ENCODE results near the gene CREB3L2.

Gene CREB3L2

DNA sequence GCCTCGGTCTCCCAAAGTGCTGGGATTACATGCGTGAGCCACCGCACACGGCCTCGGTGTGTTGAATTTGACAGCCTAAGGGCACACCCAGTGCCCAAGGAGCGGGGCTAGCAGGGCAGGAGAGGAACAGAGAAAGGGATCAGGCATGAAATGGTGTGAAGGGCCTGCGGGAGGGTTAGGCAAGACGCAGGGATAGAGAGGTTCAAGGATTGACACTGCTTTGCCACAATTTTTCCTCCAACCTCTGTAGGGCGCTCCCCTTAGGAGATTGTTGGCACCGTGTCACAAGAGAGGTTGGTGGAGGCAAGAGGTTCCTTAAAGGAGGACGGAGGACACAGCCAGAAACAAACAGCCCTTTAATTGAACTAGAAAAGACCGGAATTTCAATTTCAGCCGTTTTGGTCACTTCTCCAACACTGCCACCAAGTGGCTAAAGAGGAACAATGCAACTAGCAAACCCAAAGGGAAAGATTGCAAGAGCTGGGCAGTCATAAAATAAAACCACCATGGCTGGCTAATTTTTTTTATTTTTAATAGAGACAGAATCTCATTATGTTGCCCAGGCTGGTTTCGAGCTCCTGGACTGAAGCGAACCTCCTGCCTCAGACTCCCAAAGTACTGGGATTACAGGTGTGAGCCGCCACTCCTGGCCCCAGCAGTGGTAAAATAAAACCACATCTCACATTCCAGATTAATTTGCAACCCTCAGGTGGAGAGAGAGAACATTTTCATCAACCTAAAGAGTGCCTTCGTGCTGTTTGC lies 6.9 kb upstream of the CREB3L2 start:
- peak; percentile 14 for DNase-seq

DNA sequence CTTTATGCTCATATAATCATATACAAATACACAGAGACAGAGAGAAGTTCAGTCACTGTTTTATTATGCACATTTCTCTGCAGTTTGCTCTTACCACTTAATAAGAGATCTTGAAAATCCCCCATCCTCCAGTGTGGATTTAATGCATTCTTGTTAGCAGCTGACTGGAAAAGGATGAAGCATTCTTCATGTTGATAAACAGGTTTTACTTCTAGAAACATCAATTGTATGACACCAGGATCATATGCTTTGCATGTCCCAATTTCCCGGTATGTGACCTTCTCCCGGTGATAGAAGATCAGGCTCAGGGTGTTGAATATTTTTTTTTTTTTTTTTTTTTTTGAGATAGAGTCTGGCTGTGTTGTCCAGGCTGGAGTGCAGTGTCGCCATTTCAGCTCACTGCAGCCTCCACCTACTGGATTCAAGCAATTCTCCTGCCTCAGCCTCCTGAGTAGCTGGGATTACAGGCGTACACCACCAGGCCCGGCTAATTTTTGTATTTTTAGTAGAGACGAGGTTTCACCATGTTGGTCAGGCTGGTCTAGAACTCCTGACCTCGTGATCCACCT lies 6.2 kb upstream of the CREB3L2 start:
- DNase-seq = no peak

DNA sequence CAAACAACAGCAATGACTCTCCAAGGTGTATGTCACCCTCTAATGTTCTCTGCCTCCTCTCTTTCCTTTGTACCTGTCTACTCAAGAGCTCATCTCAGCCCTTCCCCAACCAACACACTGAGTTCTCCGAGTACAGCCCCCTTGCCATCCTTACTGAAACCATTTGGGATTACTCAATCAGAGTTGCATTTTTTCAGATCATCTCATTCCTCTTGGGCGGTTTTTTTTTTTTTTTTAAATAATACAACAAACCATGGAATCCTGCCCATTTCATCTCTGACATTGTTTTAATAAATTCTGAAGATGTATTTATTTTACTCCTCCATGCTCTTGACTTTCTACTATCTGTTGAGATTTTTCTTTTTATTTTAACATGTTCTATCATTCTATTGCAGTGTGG lies 4.2 kb upstream of the CREB3L2 start:
- DNase-seq = no peak

DNA sequence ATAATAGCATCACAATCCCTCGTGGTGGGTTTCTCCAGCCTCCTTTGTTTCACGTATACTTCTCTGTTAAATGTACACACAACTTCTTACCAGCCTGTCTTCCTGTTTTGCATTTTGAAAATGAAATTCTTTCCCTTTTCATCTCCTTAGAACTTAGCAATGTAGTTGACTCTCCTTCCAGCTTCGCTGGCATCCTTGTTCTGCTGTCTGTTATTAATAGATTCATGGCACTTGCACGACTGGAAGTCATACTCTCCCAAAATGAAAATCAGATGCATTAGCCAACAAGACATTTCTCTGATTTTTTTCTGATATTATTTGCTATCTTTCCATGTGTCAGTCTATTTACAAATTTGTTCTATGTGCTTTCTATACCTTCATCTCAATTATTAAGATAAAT lies 3.0 kb upstream of the CREB3L2 start:
- no peak for DNase-seq

DNA sequence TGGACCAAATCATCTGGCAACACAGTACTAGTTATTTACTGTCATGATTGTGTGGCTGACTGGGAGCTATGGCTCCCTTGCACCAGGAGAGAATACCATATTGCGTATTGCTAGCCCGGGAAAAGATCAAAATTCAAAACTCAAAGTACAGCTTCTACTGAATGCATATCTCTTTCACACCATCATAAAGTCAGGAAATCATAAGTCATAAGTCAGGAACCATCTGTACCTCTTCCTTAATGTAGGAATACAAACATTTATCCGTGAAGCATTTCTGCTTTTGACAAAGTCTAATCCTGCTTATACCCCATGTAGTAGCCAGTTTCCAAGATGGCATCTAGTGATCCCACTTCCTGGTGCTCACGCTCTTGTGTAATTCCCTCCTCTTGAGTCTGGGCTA lies 2.2 kb upstream of the CREB3L2 start:
- DNase-seq = no peak

DNA sequence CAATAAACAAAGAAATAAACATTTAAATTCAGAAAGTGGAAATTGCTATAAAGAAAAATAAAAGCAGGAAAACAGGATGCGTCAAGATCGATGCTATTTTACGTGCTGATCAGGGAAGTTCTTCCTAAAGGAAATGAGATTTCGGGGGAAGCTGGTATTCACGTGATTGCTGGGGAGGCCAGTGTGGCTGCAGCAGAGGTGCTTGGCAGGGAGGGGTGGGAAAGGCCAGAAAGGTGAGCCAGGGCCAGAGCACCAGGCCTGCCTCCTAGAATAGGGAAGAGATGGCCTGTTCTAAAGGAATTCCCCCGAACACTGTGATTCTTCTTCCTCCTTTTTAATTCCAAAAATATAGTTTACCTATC lies 923 bp upstream of the CREB3L2 start:
- no peak for DNase-seq

DNA sequence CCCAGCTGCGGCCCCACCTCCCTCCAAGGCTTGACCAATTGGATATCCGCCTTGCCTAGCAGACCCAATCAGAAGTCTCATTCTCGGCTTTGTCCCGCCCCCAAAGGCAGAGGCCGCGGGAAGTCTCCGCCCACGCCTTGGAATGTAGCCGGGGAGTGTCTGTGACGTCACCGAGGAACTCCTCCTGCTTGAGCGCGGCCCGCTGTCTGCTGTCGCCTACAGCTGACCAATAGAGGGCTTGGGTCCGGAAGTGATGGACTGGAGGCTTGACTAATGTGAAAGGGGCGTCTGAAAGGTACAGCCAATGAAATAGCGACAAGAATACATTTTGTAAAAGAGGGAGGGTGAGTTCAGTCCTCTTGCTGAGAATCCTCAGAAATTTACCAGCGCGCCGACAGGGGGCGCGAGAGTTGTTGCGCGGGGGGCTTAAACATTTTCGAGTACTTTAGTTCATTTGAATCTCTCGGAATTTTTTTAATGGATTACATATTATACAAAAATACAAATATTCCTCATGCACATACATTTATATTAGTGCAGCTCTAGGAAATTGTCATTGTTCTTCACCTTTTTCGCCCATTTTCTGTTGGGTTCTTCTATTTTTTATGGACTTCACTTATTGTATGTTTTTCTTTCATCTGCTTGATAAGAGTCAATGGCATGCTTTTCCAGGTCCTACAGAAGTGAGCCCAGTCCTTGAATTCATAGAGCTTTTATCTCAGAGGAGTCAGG lies 376 bp upstream of the CREB3L2 start:
- peak; percentile 96 for DNase-seq

DNA sequence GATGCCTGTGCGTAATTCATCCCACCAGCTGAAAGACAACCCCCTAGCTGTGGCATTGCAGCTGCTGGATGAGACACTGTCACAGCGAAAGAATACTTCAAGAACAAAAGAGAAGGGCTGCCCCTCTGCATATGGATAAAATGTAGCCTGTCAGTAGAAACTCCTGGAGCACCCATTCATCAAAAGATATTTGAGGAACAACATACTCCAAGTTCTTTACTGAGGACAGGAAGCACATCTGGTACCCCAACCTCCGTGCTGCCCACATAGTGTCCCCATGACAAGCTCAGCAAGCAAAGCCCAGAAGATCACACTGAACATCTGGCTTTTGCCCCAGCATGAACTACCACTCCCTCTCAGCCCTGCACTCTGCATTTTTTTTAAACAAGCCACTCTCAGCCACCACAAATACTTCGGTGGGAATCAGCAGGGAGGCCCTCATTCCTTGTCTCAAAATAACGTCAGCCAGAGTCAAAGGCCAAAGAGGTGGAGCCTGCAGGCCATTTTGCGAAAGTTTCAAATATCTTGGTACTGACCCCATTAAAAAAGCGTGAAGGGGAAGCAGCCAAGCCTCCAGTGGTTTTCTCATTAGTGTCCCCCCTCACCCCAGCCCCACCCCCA lies 1.7 kb downstream of the CREB3L2 start:
- DNase-seq = no peak

DNA sequence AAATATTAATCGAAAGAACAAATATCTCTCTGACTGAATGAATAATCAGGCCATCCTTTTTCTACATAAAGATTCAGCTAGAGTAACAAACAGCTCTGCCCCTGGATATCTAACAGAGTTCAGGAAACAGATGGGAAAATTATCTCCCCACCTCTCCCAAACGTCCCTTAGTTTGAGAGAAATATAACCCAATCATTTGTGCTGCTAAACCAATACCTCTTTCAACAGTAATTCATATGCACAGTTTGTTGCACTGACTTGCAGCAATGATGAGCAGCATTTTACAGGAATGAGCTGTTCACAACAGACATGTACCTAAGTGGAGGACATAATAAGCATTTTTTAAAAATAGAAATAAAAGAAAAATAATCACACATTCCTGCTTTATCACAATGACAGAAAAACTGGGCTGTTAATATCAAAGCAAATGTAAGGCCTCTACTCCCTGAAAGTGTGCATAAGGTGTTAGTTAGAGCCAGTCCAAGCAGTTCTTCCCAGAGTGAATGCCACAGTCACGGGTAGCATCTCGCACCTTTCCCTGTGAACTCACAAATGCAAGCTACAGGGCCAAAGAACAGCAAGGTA lies 2.3 kb downstream of the CREB3L2 start:
- DNase-seq = no peak

DNA sequence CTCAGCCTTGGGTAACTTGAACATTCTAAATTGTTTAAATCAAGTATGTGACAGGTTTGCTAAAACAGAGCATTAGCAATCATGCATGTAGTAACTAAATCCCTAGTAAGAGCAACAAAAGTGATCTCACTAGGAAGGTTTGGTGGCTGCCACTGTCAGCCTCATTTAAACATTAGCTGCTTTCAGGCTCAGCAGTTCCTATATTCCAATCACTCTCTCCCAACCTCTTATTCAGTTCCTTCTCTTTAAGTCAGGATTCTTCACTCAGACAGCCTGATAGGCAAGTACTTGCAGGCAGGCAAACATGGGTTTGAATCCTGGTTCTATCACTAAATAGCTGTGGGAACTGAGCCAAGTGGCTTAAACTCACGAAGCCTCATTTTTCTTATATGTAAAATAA lies 3.6 kb downstream of the CREB3L2 start:
- no peak for DNase-seq

DNA sequence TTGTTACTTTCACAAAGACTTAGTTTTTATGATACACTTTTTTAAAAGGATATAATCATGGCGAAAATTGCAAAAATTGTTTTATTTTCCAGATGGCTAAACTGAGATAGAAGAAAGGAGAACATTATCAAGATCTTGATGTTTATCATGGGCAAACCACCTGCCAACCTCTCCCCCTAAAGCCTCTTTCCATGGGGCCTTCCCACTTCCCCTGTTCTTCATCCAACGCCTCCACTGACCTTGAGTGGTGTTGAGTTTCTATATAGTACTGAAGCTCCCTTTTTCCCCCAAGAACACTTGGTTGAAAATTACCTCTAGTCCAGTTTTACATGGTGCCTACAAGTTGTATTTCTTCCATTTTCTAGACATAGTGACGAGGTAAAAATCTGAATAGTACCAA lies 5.0 kb downstream of the CREB3L2 start:
- DNase-seq = no peak

DNA sequence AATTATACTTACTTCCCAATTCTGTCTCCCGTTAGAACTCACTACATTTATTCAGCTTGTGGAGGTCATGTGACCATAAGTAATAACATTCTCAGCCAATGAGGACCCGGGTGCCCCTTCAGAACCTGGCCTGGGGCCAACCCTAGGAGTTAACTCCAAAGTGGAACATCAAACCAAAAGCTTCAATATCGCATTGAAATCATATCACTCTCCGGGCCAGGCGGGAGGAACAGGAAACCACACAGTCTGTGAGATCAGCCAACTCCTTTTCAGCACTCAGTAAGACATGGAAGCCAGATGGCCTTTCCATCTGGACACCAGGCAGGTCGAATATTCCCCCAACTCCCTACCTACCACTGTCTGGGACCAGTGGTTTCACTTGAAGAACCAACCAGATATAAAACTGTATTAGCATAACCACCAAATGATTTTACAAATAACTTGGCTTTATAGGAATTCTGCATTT lies 5.5 kb downstream of the CREB3L2 start:
- DNase-seq = no peak

DNA sequence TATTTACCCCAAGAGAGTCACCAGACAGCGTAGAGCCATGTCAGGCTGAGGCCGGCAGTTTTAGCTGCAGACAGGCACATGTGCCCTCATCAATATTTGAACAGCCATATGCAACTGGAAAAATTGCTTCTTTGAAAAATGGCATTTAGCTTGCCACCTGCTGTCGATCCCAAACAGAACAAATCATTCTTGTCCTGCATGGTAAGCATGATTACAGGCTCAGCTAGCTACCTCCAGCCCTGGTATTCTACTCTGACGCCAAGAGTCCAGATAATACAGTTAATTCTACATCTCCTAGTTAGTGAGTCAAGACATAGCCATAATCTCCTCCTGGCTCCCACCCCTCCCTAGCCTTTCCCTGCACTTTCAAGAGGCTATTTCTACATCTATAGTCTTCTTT lies 7.7 kb downstream of the CREB3L2 start:
- no peak for DNase-seq

DNA sequence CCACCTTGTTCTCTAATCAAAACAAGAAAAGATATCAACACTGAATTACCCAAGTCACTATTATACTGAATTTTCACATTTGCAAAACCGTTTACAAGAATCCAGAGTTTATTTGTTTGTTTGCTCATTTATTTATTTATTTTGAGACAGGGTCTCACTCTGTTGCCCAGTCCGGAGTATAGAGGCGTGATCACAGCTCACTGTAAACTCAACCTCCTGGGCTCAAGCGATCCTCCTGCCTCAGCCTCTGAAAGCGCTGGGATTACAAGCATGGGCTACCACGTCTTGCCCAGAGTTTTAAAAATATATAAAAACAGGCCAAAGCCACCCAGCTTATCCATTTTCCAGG lies 8.5 kb downstream of the CREB3L2 start:
- no peak for DNase-seq

DNA sequence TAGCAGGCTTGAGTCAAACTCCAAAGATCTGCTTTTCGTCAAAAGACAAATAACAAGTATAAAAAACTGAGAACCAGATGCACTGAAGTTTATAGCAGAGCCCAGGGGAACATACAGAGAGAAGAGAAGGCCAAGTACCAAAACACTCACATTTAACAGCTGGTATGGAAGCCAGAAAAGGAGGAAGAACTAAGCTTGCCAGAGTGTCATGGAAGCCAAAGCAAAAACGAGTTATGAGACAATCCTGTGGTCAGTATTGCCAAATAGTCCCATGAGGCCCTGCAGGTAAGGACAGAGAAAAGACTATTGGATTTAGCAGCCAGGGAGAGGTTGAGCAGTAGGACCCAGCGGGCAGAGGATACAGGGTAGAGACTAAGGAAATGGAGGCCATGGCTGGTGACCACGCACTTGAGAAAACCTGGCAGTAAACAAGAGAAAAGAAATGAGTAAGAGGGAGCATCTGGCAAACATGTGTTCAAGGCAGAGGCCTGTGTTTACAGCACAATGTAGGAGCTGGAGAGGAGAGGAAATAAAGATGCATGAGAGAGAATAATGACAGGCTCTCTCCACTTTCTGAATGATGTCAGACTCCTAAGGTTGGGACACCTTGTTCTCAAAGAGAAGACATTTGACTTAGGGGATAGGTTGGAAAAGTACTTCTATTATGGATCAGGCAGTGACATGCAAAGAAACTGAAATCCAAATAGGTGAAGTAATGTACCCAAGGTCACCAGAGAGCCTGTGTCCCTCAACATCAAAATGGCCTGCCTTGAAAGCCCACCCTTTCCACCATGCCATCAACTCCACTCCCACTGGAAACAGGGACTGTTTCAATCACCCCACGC lies 9.1 kb downstream of the CREB3L2 start:
- no peak for DNase-seq

DNA sequence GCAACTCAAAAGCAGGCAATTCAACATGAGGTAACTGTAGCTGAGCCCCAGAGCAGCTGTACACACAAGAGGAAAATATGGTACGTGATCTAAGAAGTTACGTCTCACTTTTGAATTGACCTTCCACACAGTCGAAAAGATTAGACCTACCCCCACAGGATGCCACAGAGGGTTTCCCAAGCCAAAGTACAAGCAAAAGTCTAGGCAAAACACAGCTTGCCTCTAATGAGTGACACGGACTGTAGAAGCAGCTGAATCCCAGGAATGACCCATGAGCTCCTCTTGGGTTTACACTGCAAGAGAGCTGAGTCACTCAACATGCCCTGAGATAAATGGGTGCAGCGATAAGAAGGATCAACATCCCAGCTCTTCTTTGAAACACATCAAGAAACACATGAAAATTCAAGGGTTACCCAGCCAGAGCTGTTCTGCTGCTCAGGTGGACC lies 9.8 kb downstream of the CREB3L2 start:
- DNase-seq = no peak

DNA sequence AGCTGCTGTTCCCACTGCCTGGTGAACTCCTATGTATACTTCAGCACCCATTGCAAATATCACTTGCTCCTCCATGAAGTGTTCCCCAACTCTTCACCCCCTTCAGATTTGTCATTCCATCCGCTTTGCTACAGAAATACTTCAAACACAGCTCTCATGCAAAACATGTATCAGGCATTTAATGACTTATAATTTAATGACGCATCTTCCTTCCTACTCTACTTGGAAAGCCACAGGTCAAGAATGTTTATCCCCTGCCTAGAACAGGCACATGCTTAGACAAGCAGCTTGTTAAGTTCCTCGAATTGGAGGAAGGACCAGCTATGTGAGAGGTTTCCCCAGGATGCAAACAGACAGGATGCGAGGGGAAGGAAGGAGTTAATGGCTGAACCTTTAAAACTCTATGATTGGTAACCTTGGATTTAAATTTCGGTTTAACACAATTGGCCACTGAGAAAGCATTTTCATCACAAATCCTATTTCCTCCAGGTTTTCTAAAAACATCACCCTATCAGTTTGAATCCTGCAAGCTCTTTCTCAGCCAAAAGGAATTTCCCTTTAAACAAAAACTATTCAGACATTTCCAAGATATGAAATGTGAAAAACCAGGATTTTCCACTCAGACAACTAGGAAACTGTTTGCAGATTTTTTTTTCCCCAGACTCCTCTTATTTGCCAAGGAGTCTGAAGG lies 11.5 kb downstream of the CREB3L2 start:
- no peak for DNase-seq

DNA sequence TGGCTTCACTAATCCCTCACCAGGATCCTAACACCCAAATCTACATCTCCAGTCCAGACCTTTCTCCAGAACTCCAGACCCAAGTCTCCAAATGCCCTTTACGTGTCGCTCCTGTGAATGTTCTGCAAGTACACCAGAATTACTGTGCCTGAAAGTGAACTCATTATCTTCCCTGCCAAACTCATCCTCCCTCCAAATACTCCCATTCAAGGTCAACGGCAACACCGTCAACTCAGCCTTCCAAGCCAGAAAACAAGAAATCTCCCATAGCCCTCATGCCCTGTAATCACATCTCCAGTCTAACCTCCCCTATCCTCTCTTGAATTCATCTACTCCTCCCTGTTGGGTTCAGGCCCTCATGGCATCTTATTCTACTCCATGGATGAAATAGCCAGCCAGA lies 12.3 kb downstream of the CREB3L2 start:
- no peak for DNase-seq

DNA sequence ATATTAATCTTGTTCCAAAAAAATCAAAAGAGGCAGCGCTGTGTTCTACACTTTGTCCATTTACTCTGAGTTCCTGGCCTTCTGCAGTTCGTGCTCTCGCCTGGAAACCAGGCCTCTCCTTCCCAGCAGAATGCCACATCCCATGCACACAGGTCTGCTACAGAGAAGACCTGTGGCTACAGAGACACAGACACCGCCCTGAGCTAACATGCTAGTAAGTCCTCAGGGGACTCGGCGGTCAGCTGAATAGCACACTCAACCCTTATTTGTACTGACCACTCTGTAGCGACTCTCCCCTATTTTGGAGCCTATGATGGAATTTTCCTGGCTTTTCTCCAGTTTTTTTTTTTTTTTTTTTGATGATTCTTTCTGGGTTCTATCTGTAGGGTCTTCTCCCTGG lies 12.8 kb downstream of the CREB3L2 start:
- no peak for DNase-seq

DNA sequence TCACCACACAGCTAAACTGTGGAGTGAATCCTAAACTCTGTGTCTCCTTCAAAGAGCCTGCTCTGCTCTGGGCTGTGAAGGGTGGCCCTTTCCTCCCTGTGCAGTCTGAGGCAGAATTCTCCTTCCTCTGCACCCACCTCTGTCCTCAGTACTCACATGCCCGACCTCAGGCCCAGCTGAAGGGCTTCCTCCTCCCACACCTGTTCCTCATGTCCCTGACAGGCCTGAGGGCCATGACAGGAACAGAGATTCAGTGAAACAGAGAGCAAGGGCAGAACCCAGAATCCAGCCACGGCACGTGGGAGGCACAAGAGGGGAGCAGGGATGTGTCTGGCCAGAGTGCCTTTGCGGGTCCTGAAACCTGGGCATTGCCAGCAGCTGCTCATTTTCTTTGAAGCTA lies 13.9 kb downstream of the CREB3L2 start:
- no peak for DNase-seq

DNA sequence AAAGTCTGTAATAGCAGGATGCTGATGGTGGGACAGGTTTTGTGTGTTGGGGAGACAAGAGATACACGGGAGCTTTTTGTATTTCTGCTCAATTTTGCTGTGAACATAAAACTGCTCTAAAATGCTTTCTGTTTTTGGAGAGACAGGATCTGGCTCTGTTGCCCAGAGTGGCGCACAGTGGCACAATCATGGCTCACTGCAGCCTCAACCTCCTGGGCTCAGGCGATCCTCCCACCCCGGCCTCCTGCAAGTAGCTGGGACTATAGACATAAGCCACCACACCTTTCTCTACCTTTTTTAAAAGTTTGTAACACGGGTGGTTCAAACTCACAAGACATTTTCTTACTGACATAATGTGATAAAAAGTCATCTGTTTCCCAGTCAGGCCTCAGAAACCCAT lies 14.3 kb downstream of the CREB3L2 start:
- no peak for DNase-seq

DNA sequence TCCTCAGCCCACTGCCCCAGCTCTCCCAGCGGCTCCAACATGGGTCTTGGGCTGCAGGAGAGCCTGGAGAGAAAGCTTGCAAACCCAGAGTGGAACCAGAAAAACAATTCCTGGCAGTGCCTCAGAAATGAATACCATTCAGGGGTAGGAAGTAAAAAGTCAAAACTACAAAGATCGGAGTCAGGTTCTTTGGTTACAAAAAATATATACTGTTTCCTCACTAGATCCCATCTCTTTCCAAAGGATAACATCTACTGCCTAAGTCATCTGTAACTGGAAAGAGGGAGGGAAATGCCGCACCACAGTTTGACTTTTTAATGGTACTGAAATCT lies 14.9 kb downstream of the CREB3L2 start:
- no peak for DNase-seq
